Neuronal stem cell (in vitro differentiated cells): ENCODE measurements around the gene AKAP8L. TPM values are rescaled to one million over a fixed set of nuclear protein-coding genes. Genes with fewer than 3 reads are reported as not detected.

Experiments used
- DNase-seq: peaks from one replicate; pipeline ENCODE4 v3.0.0-alpha.2; 2013; ENCODE audit warnings: low spot score
- H2AFZ ChIP-seq: one replicate; pipeline ENCODE4 v1.6.1; 2013; ENCODE audit warnings: mild to moderate bottlenecking, low read length, inconsistent platforms
- H2AK5ac ChIP-seq: 2 replicates; pipeline ENCODE4 v1.6.1; 2013; ENCODE audit warnings: low read depth, mild to moderate bottlenecking, inconsistent platforms, low read length, moderate library complexity, mixed read lengths
- H2BK120ac ChIP-seq: 2 replicates; pipeline ENCODE4 v1.6.1; 2013; ENCODE audit warnings: low read depth, mild to moderate bottlenecking, inconsistent platforms, low read length, moderate library complexity, mixed read lengths
- H2BK12ac ChIP-seq: one replicate; pipeline ENCODE4 v1.6.1; 2013; ENCODE audit warnings: low read length, inconsistent platforms
- H2BK15ac ChIP-seq: 2 replicates; pipeline ENCODE4 v1.6.1; 2013; ENCODE audit warnings: mild to moderate bottlenecking, low read length, inconsistent platforms, mixed read lengths
- H2BK5ac ChIP-seq: one replicate; pipeline ENCODE4 v1.6.1; 2013; ENCODE audit warnings: inconsistent platforms, mild to moderate bottlenecking, low read length, moderate library complexity
- H3K14ac ChIP-seq: one replicate; pipeline ENCODE4 v1.6.1; 2013; ENCODE audit warnings: low read length, inconsistent platforms
- H3K18ac ChIP-seq: 2 replicates; pipeline ENCODE4 v1.6.1; 2013; ENCODE audit warnings: low read length, inconsistent platforms
- H3K23ac ChIP-seq: 2 replicates; pipeline ENCODE4 v1.6.1; 2013; ENCODE audit warnings: low read depth, mild to moderate bottlenecking, mixed read lengths, low read length, inconsistent platforms; ENCODE audit not compliant: poor library complexity
- H3K27ac ChIP-seq: replicated peaks from 3 replicates; pipeline ENCODE4 v1.5.1; 2013; ENCODE audit warnings: low read length, inconsistent platforms
- H3K27me3 ChIP-seq, 3 experiments: 2 replicates each; pipeline ENCODE4 v1.6.1; 2013; ENCODE audit warnings: low read length in 3 of 3, mild to moderate bottlenecking in 2 of 3, inconsistent platforms in 1 of 3, low read depth in 1 of 3, mixed read lengths in 1 of 3, moderate library complexity in 1 of 3; ENCODE audit not compliant: control insufficient read depth in 3 of 3, insufficient read depth in 3 of 3
- H3K36me3 ChIP-seq, 2 donors: replicated peaks in 1 of 2; 2 replicates each; pipeline ENCODE4 v1.6.1; 2013; ENCODE audit warnings: low read length in 2 of 2; ENCODE audit not compliant: control insufficient read depth in 2 of 2, insufficient read depth in 2 of 2
- H3K4ac ChIP-seq: 2 replicates; pipeline ENCODE4 v1.6.1; 2013; ENCODE audit warnings: inconsistent platforms, mild to moderate bottlenecking, low read length, moderate library complexity
- H3K4me1 ChIP-seq, 2 donors: 1 replicate in 1 of 2; 2 replicates in 1 of 2; pipeline ENCODE4 v1.6.1; 2013; ENCODE audit warnings: low read length in 2 of 2, low read depth in 1 of 2; ENCODE audit not compliant: control insufficient read depth in 2 of 2, insufficient read depth in 1 of 2
- H3K4me2 ChIP-seq: one replicate; pipeline ENCODE4 v1.6.1; 2013; ENCODE audit warnings: mild to moderate bottlenecking, low read length, inconsistent platforms; ENCODE audit not compliant: insufficient read depth, poor library complexity, severe bottlenecking
- H3K4me3 ChIP-seq, 2 donors: 2 replicates each; pipeline ENCODE4 v1.5.1; 2013; ENCODE audit warnings: low read length in 2 of 2, mild to moderate bottlenecking in 2 of 2, inconsistent platforms in 1 of 2, moderate library complexity in 1 of 2
- H3K79me1 ChIP-seq: one replicate; pipeline ENCODE4 v1.6.1; 2013; ENCODE audit warnings: low read depth, mild to moderate bottlenecking, inconsistent platforms, low read length, moderate library complexity
- H3K9ac ChIP-seq: one replicate; pipeline ENCODE4 v1.6.1; 2013; ENCODE audit warnings: mild to moderate bottlenecking, low read depth, low read length, inconsistent platforms; ENCODE audit not compliant: poor library complexity
- H3K9me3 ChIP-seq, 2 donors: replicated peaks in 1 of 2; 2 replicates each; pipeline versions ENCODE3 to v1.6.1; 2013; ENCODE audit warnings: low read length in 2 of 2, mild to moderate bottlenecking in 2 of 2, inconsistent platforms in 1 of 2, low read depth in 1 of 2, mixed read lengths in 1 of 2, moderate library complexity in 1 of 2; ENCODE audit not compliant: control insufficient read depth in 2 of 2, insufficient read depth in 1 of 2
- H4K8ac ChIP-seq: one replicate; pipeline ENCODE4 v1.6.1; 2013; ENCODE audit warnings: low read depth, mild to moderate bottlenecking, inconsistent platforms, low read length, moderate library complexity
- H4K91ac ChIP-seq: one replicate; pipeline ENCODE4 v1.6.1; 2013; ENCODE audit warnings: low read length, low read depth, mild to moderate bottlenecking, inconsistent platforms; ENCODE audit not compliant: poor library complexity
- WGBS, 2 donors: extraction: QIAGEN DNeasy Blood & Tissue Kit; methylation state at CpG; one replicate each; pipeline ENCODE4 v1.1.7; 2013; ENCODE audit warnings: missing lambda C conversion rate in 2 of 2, mixed read lengths in 1 of 2; ENCODE audit not compliant: insufficient read length in 2 of 2, insufficient replicate concordance in 1 of 2; ENCODE audit errors: extremely low coverage in 2 of 2; 5-methylcytosine and 5-hydroxymethylcytosine counted together
- polyA plus RNA-seq, 2 experiments: library from polyadenylated mRNA; stranded (reverse); fragments of 200-250 nt; gene quantifications; one replicate each; pipeline ENCODE4 v1.2.3, GENCODE V29; 2013

The AKAP8L gene
- polyA plus RNA-seq (2013, experiment 1 of 2): 180 TPM
- 175 TPM for polyA plus RNA-seq (2013, experiment 2 of 2)

- Histone ChIP-seq H3K27ac (peak within 1 kb of the TSS; percentile 57), H2AK5ac (peak within 1 kb of the TSS; percentile 97), H3K9me3 (peaks cover 7 to 13% of the 10 kb centered on the region in 2 donors), H3K79me1 (peaks cover 10% of the 10 kb centered on the region), H2BK15ac (peak within 1 kb of the TSS; percentile 51), H2BK12ac (peak within 1 kb of the TSS; percentile 87), H2BK120ac (peak within 1 kb of the TSS; percentile 99), H3K18ac (peak within 1 kb of the TSS; percentile 100), H3K14ac (peak within 1 kb of the TSS; percentile 92), H4K8ac (peak within 1 kb of the TSS; percentile 75), H3K9ac (peak within 1 kb of the TSS; percentile 100), H3K4me1 (peaks cover 6 to 8% of the 10 kb centered on the region in 2 donors), H2BK5ac (peak within 1 kb of the TSS; percentile 100), H3K4me3 (peak within 1 kb of the TSS; percentile 89 to 97), H3K4ac (peak within 1 kb of the TSS; percentile 99), H4K91ac (peak within 1 kb of the TSS; percentile 90), H3K27me3 (no peaks in the 10 kb centered on the region), H3K23ac (peak within 1 kb of the TSS; percentile 99), H3K4me2 (peak within 1 kb of the TSS; percentile 75), H2AFZ (peak within 1 kb of the TSS; percentile 85), H3K36me3 (peaks cover 16 to 57% of the 10 kb centered on the region in 2 donors)
- peak; percentile 99 for DNase-seq
- WGBS, 2 donors: no CpG with 5 or more reads among the region's 61 CpGs
Observed at GRCh38 chr19:15418579-15419412, at the start of gene AKAP8L. Gene AKAP8L, minus strand, starts transcription at chr19:15418988. Its CDS starts 65 bp downstream, at chr19:15418923.

- Histone ChIP-seq H4K91ac (no peak overlapping the region), H2BK12ac (no peak overlapping the region), H3K27me3 (peaks cover 11 to 48% (median 36%) of the 10 kb centered on the region in 3 experiments), H3K36me3 (no peaks in the 10 kb centered on the region), H3K79me1 (no peaks in the 10 kb centered on the region), H3K4ac (no peak overlapping the region), H2BK5ac (no peak overlapping the region), H2BK120ac (no peak overlapping the region), H3K4me1 (peaks cover 0 to 2% of the 10 kb centered on the region in 2 donors), H2AK5ac (no peak overlapping the region), H4K8ac (no peak overlapping the region), H3K4me2 (no peak overlapping the region), H2AFZ (no peak overlapping the region), H3K9me3 (no peaks in the 10 kb centered on the region), H3K14ac (no peak overlapping the region), H3K18ac (no peak overlapping the region), H2BK15ac (no peak overlapping the region), H3K27ac (no peak overlapping the region), H3K23ac (no peak overlapping the region), H3K9ac (no peak overlapping the region), H3K4me3 (no peak overlapping the region)
- no peak for DNase-seq
- WGBS, 2 donors: no CpG with 5 or more reads among the region's 6 CpGs
Observed at GRCh38 chr19:15467734-15468214, 49.0 kb upstream of the AKAP8L start.

- peaks cover 0 to 2% of the 10 kb centered on the region in 2 donors for H3K4me1 ChIP-seq
- H3K27ac ChIP-seq: no peak overlapping the region
- no peak overlapping the region for H2BK12ac ChIP-seq
- H4K8ac ChIP-seq: no peak overlapping the region
- no peak overlapping the region for H3K14ac ChIP-seq
- H3K23ac ChIP-seq: no peak overlapping the region
- no peak overlapping the region for H2AFZ ChIP-seq
- H2BK120ac ChIP-seq: no peak overlapping the region
- H3K9me3 ChIP-seq: no peaks in the 10 kb centered on the region
- no peak overlapping the region for H3K4ac ChIP-seq
- H3K18ac ChIP-seq: no peak overlapping the region
- no peak for DNase-seq
- H3K27me3 ChIP-seq: peaks cover 11 to 48% (median 36%) of the 10 kb centered on the region in 3 experiments
- H2BK15ac ChIP-seq: no peak overlapping the region
- H2BK5ac ChIP-seq: no peak overlapping the region
- H4K91ac ChIP-seq: no peak overlapping the region
- H2AK5ac ChIP-seq: no peak overlapping the region
- H3K36me3 ChIP-seq: no peaks in the 10 kb centered on the region
- no peak overlapping the region for H3K4me2 ChIP-seq
- no peak overlapping the region for H3K9ac ChIP-seq
- H3K79me1 ChIP-seq: no peaks in the 10 kb centered on the region
- no peak overlapping the region for H3K4me3 ChIP-seq
- WGBS, 2 donors: no CpG with 5 or more reads among the region's 8 CpGs
Observed at GRCh38 chr19:15466851-15467733, 48.3 kb upstream of the AKAP8L start.
